NCI-H2081 treated with DMSO at 0.1 percent for 48 hours (cell line): Measurements from ENCODE around the gene TEX19.

Source experiments
- DNase-seq: peaks from one replicate; lab custom pipeline; 2025; lab: John Stamatoyannopoulos, UW

Gene TEX19

DNA sequence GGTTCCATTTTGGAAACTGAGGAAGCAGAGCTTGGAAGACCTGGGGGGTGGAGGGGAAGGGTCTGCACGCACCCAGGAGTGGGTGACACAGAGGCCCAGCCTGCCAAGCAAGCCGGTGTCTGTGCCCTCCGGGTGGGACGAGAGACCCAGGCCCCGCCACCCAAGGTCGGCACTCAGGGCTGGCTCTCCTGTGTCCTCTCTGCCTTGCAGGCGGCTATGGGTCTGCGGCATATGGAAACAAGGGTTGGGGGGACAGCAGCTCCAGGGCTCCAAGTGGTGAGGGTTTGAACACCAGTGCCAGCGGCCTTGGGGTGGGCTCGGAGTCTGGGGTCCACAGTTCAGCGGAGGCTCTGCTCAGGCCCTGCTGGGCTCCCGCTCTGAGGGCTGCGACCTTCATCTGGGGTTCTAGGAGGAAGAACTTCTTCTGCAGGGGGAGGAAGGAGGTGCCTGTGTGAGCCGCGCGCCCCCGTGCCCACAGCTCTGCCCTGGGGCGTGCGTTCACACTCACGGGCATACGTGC is 37.0 kb upstream of the TEX19 start:
- DNase-seq = no peak

DNA sequence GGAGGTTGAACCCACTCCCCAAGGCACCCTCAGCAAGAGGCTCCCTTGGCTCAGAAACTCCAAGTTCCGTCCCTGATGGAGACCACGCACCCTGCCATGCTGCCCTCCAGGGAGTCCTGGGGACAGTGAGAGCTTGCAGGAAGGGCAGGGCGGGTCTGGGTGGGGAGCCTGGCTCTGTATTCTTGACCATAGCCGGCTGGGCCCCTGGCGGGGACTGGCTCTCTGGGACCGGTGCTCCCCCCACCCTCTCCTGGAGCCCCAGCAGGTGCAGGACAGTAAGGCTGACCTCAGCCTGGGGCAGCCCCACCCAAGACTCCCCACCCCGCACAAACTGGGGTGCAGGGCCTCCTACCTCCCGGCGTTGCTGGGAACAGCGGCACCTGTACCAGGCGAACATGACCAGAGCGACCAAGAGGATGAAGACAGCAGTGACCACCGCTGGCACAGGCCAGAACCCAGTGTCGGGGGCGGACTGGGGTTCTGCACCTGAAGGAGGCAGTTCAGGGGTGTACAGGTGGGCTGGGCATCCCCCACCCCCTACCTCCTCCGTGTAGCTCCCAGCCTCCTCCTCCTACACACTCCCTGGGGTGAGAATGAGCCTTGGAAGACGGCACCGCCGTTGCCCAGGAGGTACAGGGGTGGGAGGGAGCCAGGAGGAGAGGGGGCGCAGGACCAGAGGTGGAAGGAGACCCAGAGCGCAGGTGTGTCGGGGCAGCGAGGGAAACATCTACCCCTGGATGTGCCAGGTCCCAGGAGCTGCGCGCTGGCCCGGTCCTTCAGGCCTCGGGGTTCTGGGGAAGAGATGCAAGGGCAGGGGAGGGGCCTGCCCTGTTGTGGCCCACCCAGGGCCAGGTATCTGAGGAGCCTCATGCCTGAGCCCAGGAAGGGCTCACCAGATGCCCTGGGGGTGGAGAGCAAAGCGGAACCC is 36.3 kb upstream of the TEX19 start:
- no peak for DNase-seq

DNA sequence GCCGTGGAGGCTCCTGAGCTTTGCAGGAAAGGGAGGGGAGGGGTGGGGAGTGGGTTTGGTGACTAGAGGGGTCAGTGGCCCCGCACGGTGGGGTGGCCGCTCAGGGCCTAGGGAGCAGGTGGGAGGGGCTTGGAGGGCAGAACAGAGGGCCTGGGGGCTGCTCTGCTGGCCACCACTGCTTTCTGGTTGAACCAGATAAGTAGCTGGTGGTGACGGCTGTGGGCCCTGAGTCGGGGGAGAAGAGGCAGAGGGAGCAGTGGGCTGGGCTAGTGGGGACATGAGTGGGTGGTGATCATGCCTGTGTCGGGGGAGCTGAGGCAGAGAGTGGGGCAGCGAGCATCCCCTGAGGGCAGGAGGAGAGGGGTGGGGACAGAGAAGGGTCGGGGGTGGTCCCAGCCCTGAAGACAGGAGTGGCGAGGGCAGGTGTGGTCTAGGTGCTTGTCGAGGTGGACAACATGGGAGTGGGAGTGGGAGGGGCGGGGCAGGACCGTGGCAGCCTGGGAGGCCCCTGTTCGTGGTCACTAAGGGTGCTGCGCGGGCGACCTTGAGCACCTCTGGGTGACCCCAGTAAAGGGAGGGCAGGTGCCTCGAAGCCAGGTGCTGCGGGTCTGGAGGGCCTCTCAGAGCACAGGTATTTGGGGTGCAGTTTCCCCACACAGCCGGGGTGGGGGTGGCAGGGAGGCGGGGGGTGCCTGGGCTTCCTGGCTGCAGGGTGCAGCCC is 35.4 kb upstream of the TEX19 start:
- no peak for DNase-seq

DNA sequence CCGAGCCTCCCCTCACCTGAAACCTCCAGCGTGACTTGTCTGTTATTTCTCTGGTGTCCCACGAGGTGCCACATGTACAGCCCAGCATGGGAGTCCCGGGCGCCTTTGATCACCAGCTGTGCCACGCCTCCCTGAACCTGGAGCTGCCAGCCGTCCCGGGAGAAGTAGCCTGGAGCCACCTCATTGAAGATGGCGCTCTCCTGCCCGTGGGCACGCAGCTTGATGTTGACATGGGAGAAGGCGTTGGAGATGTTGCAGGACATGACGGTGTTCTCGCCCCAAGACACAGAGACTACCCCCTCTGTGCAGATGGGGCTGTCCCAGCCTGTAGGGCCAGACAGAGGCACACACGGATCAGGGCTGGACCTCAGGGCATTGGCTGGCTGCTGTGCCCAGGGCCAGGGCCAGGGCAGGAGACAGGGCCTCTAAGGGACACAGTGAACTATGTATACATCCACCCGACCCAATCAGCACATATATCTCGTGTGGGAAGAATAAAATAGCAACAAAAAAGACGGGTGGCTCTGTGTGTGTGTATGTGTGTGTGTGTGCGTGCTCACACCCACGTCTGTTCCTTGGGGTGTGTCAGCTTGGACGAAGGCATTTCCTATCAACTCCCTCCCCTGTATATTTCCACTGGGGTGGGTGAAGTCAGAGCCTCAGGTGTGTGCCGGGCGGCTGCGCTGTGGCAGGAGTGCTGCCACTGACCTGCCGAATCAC is 34.3 kb upstream of the TEX19 start:
- DNase-seq = no peak

DNA sequence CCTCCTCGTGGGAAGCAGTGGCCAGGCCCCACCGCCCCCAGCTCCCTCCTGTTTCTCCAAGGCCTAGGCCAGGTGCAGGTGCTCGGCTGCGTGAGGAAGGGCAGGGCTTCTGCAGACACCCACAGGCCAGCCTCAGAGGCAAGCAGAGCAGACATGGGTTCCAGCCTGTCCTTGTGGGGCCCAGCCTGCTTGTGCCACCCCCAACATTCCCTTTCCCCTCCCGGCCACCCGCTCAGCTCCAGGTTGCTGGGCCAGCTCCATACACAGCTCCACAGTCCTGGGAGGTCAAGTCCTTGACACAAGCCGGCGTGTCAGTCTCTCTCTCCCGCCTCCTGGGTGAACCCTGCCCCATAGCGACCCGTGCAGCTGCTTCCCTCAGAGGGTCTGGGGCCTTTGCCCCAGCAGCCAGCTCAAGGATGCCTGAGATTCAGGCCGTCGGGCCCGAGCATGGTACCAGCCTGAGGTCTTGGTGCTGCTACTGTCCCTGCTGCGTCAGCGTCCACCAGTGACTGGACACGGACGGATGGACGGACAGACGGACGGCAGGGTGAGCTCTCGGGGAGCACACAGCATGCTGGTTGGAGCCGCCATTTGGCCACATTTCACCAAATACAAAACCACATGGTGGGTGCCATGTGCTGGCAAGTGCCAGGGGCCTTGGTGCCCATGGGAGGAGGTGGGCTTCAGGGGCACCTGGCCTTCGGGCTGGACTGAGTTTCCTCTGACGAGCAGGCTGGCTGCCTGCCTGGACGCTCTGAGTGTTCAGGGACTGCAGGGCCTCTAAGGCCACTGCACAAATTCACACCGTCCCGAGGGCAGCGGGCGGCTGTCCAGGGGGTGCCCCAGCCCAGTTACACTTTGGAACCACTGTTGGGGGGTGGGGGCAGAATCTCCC is 33.5 kb upstream of the TEX19 start:
- no peak for DNase-seq

DNA sequence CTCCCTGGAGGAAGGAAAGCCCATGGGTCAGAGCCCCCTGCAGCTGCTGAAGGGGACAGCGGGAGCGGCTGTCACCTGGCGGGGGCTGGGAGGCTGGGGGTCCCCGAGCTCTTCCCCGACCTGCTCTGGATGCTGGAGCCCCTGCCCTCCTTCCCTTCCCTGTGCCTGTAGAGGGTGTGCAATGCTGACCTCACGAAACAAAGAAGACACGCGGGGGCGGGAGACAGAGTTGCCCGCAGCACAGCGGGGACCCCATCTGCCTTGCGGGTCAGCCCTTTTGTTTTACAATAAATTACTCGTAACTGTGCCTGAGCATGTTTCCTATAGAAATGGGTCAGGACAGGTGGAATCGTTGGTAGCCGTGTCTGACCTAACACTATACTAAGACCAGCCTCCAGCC is 31.8 kb upstream of the TEX19 start:
- no peak for DNase-seq

DNA sequence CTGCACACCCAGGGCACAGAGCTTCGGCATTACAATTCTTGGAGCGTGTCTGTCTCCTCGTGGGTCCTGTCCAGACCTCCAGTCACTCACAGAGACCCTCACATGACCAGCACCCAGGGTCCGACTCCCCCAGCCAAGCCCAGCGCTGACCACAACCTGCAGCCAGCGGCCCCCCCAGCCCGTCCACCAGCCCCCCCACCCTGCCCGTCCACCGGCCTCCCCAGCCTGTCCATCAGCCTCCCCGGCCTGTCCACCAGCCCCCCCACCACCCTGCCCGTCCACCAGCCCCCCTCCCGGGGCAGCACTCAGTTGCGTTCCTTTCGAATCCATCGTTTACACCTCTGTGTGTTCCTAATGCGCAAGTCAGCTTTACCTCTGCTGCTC is 31.3 kb upstream of the TEX19 start:
- DNase-seq = no peak

DNA sequence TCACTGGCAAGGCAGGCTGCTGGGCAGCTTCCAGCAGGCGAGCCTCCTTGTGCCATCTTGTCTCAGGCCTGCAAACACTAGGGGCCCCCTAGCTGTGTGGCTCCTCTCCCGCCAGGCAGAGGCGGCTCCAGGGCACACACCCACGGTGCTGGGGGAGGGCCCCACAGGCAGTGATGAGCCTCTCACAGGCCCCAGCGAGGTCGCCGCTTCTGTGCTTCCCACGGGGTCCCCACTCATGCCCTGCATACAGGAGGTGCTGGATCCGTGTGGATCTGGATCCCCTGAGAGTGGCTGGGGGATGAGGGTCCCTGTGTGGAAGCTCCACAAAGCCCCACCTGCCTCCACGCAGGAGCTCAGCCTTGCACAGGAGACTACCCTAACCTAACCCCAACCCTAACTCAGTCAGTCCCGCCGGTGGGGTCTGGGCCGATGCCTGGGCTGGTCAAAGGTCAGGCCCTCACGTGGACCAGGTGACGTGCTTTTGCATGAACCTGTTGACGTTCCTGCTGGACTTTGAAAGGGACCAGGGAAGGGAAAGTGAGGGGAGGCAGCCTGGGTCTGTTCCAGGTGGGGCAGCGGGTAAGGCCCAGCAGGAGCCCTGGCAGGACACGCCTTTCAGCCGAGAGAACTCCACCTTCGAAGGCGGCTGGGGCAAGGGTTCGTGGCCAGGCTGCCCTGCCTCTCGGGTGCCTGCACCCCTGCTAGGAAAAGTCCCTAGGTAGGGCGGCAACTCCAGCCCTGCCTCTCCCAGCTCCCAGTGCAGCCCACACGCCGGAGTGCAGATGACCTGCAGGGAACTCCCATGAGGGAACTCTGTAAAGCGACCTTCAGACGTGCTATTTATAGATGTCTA is 30.7 kb upstream of the TEX19 start:
- no peak for DNase-seq

DNA sequence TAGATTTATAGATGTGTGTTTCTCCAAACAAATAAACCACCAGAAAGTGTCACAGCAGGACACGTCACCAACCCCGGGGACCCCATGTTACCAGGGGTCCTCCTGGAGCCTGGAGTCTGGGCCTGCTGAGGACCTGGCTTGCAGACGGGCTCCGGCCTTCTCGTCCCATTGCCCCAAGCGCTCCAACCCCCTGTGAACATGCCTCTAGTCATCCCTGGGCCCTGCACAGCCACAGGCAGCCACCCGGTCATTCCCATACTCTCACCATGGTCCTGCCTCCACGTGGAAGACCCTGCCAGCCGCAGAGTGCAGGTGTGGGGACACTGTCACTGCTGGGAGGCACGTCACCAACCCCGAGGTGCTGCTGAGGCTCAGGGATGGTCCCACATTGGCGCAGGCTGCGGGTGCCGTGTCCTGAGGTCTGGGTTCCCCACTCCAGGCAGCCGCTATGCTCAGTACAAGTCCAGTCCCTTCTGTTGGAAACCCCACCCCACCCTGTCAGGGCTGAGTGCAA is 30.0 kb upstream of the TEX19 start:
- no peak for DNase-seq

DNA sequence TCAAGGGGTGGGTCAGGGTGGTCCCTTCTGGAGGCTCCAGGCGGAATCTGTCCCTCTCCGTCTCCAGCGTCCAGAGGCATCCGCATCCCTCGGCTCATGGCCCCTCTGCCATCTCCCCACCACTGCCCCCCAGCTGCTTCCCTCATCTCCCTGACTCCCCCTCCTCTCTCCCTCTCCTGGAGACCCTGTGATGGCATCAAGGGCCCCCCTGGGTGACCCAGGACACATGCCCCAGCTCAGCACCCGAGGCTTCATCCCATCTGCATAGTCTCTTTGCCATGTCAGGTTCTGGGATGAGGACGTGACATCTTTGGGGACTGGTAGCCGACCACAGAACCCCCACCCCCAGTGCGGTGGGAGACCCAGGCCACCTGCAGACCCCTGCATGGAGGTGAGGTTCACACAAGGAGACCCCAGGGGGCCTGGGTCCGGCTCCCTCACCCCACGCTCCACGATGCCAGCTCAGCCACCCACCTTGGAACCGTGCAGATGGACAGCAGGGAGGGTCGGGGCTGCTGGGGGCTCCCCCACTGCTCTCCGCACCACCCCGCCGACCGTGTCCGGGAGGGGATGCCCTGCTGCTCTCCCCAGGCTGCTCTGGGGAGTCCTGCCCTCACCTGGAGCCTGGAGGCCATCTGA is 29.2 kb upstream of the TEX19 start:
- no peak for DNase-seq

DNA sequence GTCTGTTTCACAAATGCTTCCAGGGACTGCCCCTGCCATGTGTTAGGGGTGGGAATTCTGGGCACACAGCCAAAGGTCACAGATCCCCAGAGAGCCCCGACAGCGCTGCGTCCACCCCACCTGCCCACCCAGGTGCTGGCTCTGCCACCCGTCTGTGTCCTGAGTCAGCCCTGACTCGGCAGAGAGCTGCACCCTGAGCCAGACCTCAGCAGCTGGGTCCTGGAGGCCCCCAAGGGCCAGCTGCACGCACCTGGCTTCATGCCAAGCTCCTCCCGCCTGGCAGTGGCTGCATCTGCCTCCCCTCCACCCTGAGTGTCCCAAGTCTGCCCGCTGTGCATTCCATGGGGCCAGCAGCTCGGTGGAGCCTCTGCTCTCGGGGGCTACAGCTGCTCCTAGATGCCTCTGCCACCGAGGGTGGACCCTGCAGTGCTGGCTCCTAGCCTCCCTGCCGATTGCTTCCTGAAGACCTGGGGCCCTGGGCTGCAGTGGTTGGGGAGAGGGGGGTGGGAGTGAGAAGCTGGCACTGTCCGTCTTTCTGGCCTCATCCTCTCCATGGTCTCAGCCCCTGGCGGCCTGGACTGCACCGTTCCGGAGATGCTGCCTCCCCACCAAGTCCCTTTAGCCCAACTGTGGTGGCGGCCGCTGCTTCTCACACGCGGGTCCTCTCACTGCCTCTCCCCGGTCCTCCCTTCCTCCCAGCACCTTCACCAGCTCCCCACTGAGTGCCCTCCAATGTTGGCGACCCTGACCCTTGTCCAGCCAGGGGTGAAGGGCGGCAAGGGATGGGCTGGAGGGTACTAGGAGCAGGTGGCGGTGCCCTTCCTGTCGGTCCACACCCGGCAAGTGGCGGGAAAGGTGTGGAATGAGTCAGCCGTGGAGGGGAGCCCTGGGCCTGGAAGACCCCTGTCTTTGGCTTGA is 28.5 kb upstream of the TEX19 start:
- DNase-seq = peak; percentile 46

DNA sequence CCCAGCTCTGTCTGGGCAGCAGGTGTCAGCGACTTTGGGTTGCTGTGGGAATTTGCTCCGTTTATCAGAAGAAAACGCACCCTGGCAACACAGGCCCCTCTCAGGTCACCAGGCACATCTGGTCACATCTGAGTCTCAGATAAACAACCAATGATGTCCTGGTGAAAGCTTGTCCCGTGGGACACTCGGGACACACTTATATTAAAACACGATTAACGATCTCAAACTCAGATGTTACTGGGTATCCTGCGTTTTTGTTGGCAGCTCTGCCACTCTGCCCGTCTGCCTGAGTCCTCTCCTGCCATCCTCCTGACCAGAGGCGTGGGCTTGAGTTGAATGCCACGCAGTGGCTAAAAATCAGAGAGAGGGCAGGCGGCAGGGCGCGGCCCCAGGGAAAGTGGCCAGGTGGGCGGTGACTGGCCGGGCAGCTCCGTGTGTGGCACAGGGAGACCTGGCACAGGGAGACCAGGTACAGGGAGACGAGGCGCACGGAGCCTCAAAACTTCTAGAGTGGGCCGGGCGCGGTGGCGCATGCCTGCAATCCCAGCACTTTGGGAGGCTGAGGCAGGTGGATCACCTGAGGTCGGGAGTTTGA is 27.6 kb upstream of the TEX19 start:
- DNase-seq = no peak

DNA sequence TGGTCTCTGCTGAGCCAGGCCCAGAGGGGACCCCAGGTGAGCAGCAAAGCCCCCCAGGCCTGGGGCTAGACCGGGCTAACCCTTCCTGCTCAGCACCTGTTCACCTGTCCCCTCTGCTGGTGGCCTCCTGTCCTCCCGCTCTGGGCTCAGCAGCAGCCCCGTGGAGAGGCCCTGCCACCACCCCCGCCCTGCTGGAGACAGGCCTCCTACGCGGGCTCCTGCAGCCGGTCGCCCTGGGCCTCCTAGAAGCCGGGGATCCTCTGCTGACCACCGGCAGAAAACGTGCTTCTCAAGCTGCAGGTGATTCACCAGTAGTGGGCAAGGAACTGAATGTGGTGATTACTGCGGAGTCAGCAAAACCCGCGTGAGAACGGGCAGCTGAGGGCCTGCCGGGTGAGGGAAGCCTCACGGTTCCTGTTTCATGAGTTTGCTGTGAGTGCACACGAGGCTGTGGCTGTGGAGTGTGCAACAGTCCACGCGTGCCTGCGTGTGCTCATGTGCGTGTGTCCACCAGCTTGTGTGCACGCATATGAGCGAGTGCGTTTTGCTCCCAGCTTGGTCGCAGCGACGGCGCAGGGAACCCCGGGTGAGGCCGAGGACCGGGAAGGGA is 26.3 kb upstream of the TEX19 start:
- DNase-seq = no peak

DNA sequence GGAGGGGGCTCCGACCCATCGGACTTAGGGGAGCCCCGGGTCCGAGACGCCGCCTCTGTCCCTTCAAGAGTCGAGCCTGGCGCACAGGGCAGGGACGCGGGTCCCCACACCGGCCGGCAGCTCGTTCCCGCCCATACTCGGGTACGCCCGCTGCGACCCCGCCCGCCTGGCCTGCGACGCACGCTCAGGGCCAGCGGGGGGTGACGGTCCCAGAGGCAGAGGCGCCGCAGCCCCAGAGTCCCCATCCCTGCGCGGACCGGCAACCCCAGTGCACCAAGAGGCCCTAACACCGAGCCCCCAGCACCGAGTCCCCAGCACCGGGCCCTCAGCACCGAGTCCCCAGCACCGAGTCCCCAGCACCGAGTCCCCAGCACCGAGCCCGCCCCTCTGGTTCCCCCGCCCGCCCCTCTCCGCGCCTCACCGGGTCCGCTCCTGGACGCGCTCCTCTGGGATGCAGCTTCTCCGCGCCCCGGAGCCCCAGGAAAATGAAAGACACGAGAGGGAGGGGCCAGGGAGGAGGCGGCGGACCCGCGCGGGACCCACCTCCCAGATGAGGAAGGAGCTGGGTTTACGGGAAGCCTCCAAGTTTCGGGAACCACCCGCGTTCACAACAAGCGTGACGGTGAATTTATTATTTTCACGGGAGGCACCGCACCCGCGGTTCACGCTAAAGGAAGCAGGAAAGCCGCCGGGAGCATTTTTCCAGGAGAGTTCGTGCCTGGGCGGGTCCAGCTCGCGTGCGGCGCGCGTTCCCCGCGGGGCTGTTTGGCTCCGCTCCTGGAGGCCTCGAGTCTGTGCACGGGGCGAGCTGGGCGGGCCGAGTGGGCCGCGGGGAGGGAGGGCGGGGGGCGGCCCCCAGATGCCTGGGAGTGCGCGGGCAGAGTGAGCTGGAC is 25.5 kb upstream of the TEX19 start, which contains the start of gene SECTM1:
TSS of gene SECTM1 (minus strand) at position 488 of the 893 bp plus-strand sequence. CDS start 6,526 bp downstream, outside the sequence.
- no peak for DNase-seq

DNA sequence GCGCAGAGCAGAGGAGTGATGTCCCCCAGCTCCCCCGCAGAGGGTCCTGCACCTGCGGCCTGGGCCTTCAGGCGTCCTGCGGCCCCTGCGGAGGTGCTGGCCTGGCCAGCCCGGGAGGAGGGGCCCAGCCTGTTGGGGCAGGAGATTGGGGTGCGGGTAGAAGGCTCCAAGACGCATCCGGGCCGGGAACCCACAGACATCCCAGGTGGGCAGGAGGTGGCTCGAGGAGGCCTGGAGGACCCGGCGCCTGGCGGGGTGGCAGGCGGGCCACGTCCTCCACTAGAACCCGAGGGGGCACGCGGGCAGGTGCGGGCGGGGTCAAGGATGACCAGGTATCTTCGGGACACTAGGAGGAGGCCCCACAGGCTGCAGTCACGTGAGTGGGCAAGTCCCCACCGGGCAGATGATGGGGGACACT is 24.8 kb upstream of the TEX19 start:
- DNase-seq = no peak

DNA sequence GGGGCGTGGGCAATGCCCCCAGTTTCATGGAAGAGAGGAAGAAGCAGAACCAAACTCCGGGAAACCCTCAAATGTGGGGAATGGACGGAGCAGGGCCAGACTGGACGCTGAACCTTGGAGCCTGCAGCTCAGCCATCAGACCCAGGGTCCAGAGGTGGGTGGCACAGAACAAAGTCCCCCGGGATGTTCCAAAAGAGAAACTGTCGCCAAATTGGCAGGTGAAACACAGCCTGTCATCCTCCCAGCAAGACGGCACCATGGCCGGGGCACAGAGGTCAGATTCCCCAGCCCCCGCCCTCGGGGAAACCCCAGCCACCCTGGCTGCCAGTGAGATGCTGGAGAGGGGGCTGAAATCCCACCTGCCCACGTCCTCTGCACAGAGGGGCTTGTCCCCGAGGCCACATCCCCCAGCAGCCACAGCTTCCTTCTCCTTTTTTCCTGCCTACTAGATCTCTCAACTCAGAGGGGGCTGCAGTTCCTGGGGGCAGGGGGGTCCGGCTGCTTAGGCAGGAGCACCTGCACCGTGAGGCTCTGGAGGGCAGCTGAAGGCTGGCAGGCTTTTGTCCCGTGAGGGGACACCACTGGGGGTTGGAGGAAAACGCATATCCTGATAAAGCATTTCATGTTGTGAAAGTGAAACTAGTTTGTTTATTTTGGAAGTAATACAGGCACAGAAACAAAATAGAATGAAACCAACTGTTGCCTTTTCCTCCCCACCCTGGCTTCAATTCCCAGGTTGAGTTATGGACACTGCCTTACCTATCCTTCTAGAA is 24.2 kb upstream of the TEX19 start:
- DNase-seq = no peak
